ENCODE measurements around the gene LY6G5C.

Gene LY6G5C

GRCh38 chr6:31662124-31662723 lies 18.6 kb downstream of the LY6G5C start:
- WGBS, 2 experiments = 93 to 94% methylated on average over 12 of the region's 12 CpGs
- Histone ChIP-seq H3K36me3 (ENCODE audit: control insufficient read depth, insufficient read depth, low read length) (peaks cover under 1% of the 10 kb centered on the region), H3K9me3 (ENCODE audit: control insufficient read depth, low read length) (no peaks in the 10 kb centered on the region), H3K27me3 (ENCODE audit: control insufficient read depth, insufficient read depth, low read length, poor library complexity, severe bottlenecking) (no peaks in the 10 kb centered on the region), H3K27ac (ENCODE audit: insufficient read depth, low read depth, low read length, poor library complexity, severe bottlenecking) (no peak overlapping the region), H3K4me1 (ENCODE audit: control insufficient read depth, insufficient read depth, low read length) (peaks cover 31% of the 10 kb centered on the region), H3K4me3 (ENCODE audit: insufficient read depth, low read depth, low read length) (no peak overlapping the region)

GRCh38 chr6:31661262-31662123 lies 19.4 kb downstream of the LY6G5C start:
- peaks cover 31% of the 10 kb centered on the region for H3K4me1 ChIP-seq (ENCODE audit: control insufficient read depth, insufficient read depth, low read length)
- no peaks in the 10 kb centered on the region for H3K9me3 ChIP-seq (ENCODE audit: control insufficient read depth, low read length)
- WGBS, 2 experiments = 94% methylated on average over 12 of the region's 12 CpGs
- peak overlapping the region; percentile 66 for H3K4me3 ChIP-seq (ENCODE audit: insufficient read depth, low read depth, low read length)
- H3K27ac ChIP-seq (ENCODE audit: insufficient read depth, low read depth, low read length, poor library complexity, severe bottlenecking) = peak overlapping the region; percentile 62
- no peaks in the 10 kb centered on the region for H3K27me3 ChIP-seq (ENCODE audit: control insufficient read depth, insufficient read depth, low read length, poor library complexity, severe bottlenecking)
- H3K36me3 ChIP-seq (ENCODE audit: control insufficient read depth, insufficient read depth, low read length) = no peaks in the 10 kb centered on the region

- peaks cover 31% of the 10 kb centered on the region for H3K4me1 ChIP-seq (ENCODE audit: control insufficient read depth, insufficient read depth, low read length)
- H3K36me3 ChIP-seq (ENCODE audit: control insufficient read depth, insufficient read depth, low read length) = no peaks in the 10 kb centered on the region
- WGBS, 2 experiments = 1 to 2% methylated on average over 52 of the region's 52 CpGs
- no peaks in the 10 kb centered on the region for H3K9me3 ChIP-seq (ENCODE audit: control insufficient read depth, low read length)
- H3K4me3 ChIP-seq (ENCODE audit: insufficient read depth, low read depth, low read length) = peak within 1 kb of the TSS; percentile 66
- H3K27me3 ChIP-seq (ENCODE audit: control insufficient read depth, insufficient read depth, low read length, poor library complexity, severe bottlenecking) = no peaks in the 10 kb centered on the region
- H3K27ac ChIP-seq (ENCODE audit: insufficient read depth, low read depth, low read length, poor library complexity, severe bottlenecking) = peak within 1 kb of the TSS; percentile 62
Measured at GRCh38 chr6:31660381-31661261, 20.2 kb downstream of the LY6G5C start, which contains the start of gene C6orf47. Gene C6orf47, minus strand, starts transcription at chr6:31660778. Its CDS starts 831 bp downstream, at chr6:31659947.

DNA sequence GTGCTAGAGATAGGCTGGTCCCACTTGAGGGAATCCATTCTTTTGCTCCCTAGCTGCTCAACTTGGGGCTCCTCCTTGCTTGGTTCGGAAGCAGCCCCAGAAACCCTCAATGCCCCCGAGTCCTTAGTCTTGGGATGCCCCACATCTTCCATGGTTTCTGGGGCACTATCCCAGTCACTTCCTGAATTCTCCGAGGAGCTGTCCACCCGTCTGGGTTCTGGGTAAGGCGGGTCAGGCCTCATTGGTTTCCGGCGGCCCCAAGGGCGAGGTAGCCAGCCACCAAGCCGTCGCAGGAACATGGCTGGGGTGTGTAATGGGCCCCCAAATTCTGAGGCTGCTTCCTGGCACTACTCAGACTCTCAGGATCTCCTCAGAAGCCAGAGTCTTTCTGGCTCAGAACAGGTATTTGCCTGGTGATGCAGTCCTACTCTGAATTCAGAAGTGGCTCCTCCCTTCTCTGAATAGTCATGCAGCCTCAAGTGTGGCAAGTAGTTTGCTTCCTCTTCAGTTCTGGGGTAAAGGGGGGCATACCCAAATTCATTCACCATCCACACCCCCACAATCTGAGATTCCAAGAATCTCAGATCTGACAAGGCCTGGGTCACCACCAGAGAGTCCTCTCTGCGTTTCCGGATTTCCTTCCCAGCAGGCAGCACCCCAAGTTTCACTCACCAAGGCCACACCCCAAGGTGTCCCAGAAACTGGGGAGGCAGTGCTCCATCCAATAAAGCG lies 21.1 kb downstream of the LY6G5C start:
- no peaks in the 10 kb centered on the region for H3K27me3 ChIP-seq (ENCODE audit: control insufficient read depth, insufficient read depth, low read length, poor library complexity, severe bottlenecking)
- peak overlapping the region; percentile 31 for H3K27ac ChIP-seq (ENCODE audit: insufficient read depth, low read depth, low read length, poor library complexity, severe bottlenecking)
- H3K9me3 ChIP-seq (ENCODE audit: control insufficient read depth, low read length) = no peaks in the 10 kb centered on the region
- no peaks in the 10 kb centered on the region for H3K36me3 ChIP-seq (ENCODE audit: control insufficient read depth, insufficient read depth, low read length)
- WGBS, 2 experiments = 56 to 58% methylated on average over 13 of the region's 13 CpGs
- peaks cover 31% of the 10 kb centered on the region for H3K4me1 ChIP-seq (ENCODE audit: control insufficient read depth, insufficient read depth, low read length)
- peak overlapping the region; percentile 66 for H3K4me3 ChIP-seq (ENCODE audit: insufficient read depth, low read depth, low read length)

GRCh38 chr6:31658983-31659648 lies 21.8 kb downstream of the LY6G5C start:
- peak overlapping the region; percentile 66 for H3K4me3 ChIP-seq (ENCODE audit: insufficient read depth, low read depth, low read length)
- no peaks in the 10 kb centered on the region for H3K36me3 ChIP-seq (ENCODE audit: control insufficient read depth, insufficient read depth, low read length)
- H3K4me1 ChIP-seq (ENCODE audit: control insufficient read depth, insufficient read depth, low read length) = peaks cover 27% of the 10 kb centered on the region
- WGBS, 2 experiments = 95% methylated on average over 13 of the region's 13 CpGs
- no peaks in the 10 kb centered on the region for H3K27me3 ChIP-seq (ENCODE audit: control insufficient read depth, insufficient read depth, low read length, poor library complexity, severe bottlenecking)
- H3K9me3 ChIP-seq (ENCODE audit: control insufficient read depth, low read length) = no peaks in the 10 kb centered on the region
- no peak overlapping the region for H3K27ac ChIP-seq (ENCODE audit: insufficient read depth, low read depth, low read length, poor library complexity, severe bottlenecking)

GRCh38 chr6:31658158-31658688 lies 22.6 kb downstream of the LY6G5C start:
- no peaks in the 10 kb centered on the region for H3K9me3 ChIP-seq (ENCODE audit: control insufficient read depth, low read length)
- no peaks in the 10 kb centered on the region for H3K27me3 ChIP-seq (ENCODE audit: control insufficient read depth, insufficient read depth, low read length, poor library complexity, severe bottlenecking)
- no peaks in the 10 kb centered on the region for H3K36me3 ChIP-seq (ENCODE audit: control insufficient read depth, insufficient read depth, low read length)
- no peak overlapping the region for H3K4me3 ChIP-seq (ENCODE audit: insufficient read depth, low read depth, low read length)
- 88 to 91% methylated on average over 4 of the region's 4 CpGs for WGBS, 2 experiments
- H3K4me1 ChIP-seq (ENCODE audit: control insufficient read depth, insufficient read depth, low read length) = peaks cover 18% of the 10 kb centered on the region
- no peak overlapping the region for H3K27ac ChIP-seq (ENCODE audit: insufficient read depth, low read depth, low read length, poor library complexity, severe bottlenecking)

- Histone ChIP-seq H3K4me1 (ENCODE audit: control insufficient read depth, insufficient read depth, low read length) (peaks cover 14% of the 10 kb centered on the region), H3K27ac (ENCODE audit: insufficient read depth, low read depth, low read length, poor library complexity, severe bottlenecking) (no peak overlapping the region), H3K27me3 (ENCODE audit: control insufficient read depth, insufficient read depth, low read length, poor library complexity, severe bottlenecking) (no peaks in the 10 kb centered on the region), H3K9me3 (ENCODE audit: control insufficient read depth, low read length) (no peaks in the 10 kb centered on the region), H3K4me3 (ENCODE audit: insufficient read depth, low read depth, low read length) (no peak overlapping the region), H3K36me3 (ENCODE audit: control insufficient read depth, insufficient read depth, low read length) (no peaks in the 10 kb centered on the region)
- WGBS, 2 experiments = 90 to 94% methylated on average over 6 of the region's 6 CpGs
Measured at GRCh38 chr6:31657406-31658157, 23.3 kb downstream of the LY6G5C start.

- Histone ChIP-seq H3K4me3 (ENCODE audit: insufficient read depth, low read depth, low read length) (no peak within 1 kb of the TSS), H3K9me3 (ENCODE audit: control insufficient read depth, low read length) (no peaks in the 10 kb centered on the region), H3K36me3 (ENCODE audit: control insufficient read depth, insufficient read depth, low read length) (no peaks in the 10 kb centered on the region), H3K27ac (ENCODE audit: insufficient read depth, low read depth, low read length, poor library complexity, severe bottlenecking) (no peak within 1 kb of the TSS), H3K4me1 (ENCODE audit: control insufficient read depth, insufficient read depth, low read length) (peaks cover 24% of the 10 kb centered on the region), H3K27me3 (ENCODE audit: control insufficient read depth, insufficient read depth, low read length, poor library complexity, severe bottlenecking) (no peaks in the 10 kb centered on the region)
- 88 to 93% methylated on average over 8 of the region's 8 CpGs for WGBS, 2 experiments
Measured at GRCh38 chr6:31655349-31656237, 25.3 kb downstream of the LY6G5C start, which contains the start of gene APOM. Gene APOM, plus strand, starts transcription at chr6:31655894. Its CDS starts 73 bp downstream, at chr6:31655967.
